BE2C (cell line): Measurements from ENCODE around the gene PYGB.

ENCODE experiments used
- DNase-seq: peaks from one replicate; pipeline ENCODE4 v3.0.0-alpha.2; 2020
- H3K27me3 ChIP-seq: fragments of 250-450 bp; sonication (Bioruptor Pico); 2 replicates; pipeline ENCODE4 v1.5.1; 2020; ENCODE audit warnings: mild to moderate bottlenecking
- H3K36me3 ChIP-seq: fragments of 250-450 bp; sonication (Bioruptor Pico); 2 replicates; pipeline ENCODE4 v1.5.1; 2020; ENCODE audit warnings: mild to moderate bottlenecking
- H3K4me1 ChIP-seq: fragments of 250-450 bp; sonication (Bioruptor Pico); 2 replicates; pipeline ENCODE4 v1.5.1; 2020
- H3K4me3 ChIP-seq: 2 replicates; pipeline ENCODE4 v1.5.1; 2011; ENCODE audit warnings: low read depth, low read length
- H3K9me3 ChIP-seq: fragments of 250-450 bp; sonication (Bioruptor Pico); 2 replicates; pipeline ENCODE4 v1.5.1; 2020
- TF ChIP-seq, protein P1 (sequence below): IDR thresholded peaks from 2 replicates; pipeline ENCODE4 v1.5.1; 2012; ENCODE audit warnings: mild to moderate bottlenecking, low read depth, low read length

Gene PYGB

DNA sequence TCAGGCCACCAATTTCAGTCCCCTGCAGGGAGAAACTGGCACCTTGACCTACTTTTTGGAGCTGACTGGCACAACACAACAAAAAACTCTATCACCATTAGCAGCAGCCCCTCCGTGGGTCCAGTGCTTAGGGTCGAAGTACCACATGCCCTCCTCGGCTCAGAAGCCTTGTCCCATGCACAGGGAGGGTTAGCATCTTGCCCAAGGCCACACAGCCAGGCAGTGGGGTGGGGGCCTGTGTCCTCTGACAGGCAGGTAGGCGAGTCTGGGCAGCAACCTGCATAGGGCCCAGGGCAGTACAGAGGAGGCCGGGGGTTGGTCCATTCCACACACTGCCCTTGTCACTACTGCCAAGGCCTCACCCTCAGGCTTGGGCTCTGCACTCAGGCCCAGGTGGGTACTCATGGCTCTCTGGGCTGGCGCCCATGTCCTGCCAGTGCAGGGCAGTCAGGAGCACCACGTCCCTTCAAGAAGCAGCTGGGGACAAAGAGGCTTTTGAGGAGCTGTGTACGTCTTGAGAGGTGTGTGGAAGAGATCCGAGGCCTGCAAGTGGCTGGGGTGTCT lies 53.6 kb downstream of the PYGB start:
- Histone ChIP-seq H3K9me3 (no peaks in the 10 kb centered on the region), H3K27me3 (no peaks in the 10 kb centered on the region), H3K4me3 (no peak overlapping the region), H3K4me1 (no peaks in the 10 kb centered on the region), H3K36me3 (peaks cover 14% of the 10 kb centered on the region; the same call in 1 of the 2 replicates)
- DNase-seq, result no peak
- TF ChIP-seq, protein P1, sequence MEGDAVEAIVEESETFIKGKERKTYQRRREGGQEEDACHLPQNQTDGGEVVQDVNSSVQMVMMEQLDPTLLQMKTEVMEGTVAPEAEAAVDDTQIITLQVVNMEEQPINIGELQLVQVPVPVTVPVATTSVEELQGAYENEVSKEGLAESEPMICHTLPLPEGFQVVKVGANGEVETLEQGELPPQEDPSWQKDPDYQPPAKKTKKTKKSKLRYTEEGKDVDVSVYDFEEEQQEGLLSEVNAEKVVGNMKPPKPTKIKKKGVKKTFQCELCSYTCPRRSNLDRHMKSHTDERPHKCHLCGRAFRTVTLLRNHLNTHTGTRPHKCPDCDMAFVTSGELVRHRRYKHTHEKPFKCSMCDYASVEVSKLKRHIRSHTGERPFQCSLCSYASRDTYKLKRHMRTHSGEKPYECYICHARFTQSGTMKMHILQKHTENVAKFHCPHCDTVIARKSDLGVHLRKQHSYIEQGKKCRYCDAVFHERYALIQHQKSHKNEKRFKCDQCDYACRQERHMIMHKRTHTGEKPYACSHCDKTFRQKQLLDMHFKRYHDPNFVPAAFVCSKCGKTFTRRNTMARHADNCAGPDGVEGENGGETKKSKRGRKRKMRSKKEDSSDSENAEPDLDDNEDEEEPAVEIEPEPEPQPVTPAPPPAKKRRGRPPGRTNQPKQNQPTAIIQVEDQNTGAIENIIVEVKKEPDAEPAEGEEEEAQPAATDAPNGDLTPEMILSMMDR, result no peak

GRCh38 chr20:25302596-25302995 lies 54.7 kb downstream of the PYGB start:
- DNase-seq, result no peak
- Histone ChIP-seq H3K4me1 (no peaks in the 10 kb centered on the region), H3K4me3 (no peak overlapping the region), H3K9me3 (no peaks in the 10 kb centered on the region), H3K27me3 (no peaks in the 10 kb centered on the region), H3K36me3 (peaks cover 14% of the 10 kb centered on the region; the same call in 1 of the 2 replicates)
- TF ChIP-seq, protein P1, result no peak

DNA sequence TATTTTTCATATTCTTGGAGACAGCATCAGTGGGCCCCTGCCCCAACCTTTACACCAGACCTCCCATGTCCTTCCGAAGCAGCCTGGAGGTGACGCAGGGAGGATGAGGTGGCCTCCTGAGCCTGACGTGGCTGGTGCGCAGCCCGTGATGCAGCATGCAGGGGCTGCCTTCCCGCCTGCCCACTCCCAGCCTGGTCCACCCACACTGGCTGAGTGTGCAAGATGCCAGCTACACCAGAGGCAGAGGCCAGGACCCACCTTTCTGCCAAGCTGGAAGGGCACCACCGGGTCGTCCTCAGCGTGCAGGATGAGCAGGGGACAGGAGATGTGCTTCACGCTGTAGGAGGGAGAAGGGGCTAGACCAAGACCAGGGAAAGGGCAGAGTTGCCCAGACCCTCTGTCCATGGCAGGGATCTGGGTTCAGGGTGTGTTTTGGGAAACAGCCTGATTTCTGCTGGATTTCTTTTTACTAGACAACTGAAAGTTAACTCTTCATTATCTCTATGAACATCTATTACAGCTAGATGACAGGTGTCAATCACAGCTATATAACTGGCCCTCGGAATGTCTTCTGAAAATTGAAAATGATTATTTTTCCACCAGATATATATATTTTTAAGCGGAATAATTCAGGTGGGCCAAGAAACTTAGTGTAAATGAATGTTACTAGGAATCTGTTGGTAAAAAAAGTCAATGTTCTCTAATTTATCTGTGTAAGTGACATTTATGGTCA lies 55.6 kb downstream of the PYGB start:
- no peaks in the 10 kb centered on the region for H3K9me3 ChIP-seq
- H3K36me3 ChIP-seq, result peaks cover 17% of the 10 kb centered on the region; the same call in 1 of the 2 replicates
- TF ChIP-seq, protein P1, result no peak
- H3K4me1 ChIP-seq, result no peaks in the 10 kb centered on the region
- no peak overlapping the region for H3K4me3 ChIP-seq
- no peak for DNase-seq
- H3K27me3 ChIP-seq, result no peaks in the 10 kb centered on the region

- DNase-seq, result no peak
These were observed 56.2 kb downstream of the PYGB start for GRCh38 chr20:25304025-25304549.

GRCh38 chr20:25306991-25307903 lies 59.4 kb downstream of the PYGB start:
- Histone ChIP-seq H3K9me3 (no peaks in the 10 kb centered on the region), H3K27me3 (no peaks in the 10 kb centered on the region), H3K36me3 (peaks cover 10% of the 10 kb centered on the region; the same call in 1 of the 2 replicates), H3K4me1 (peaks cover 19% of the 10 kb centered on the region), H3K4me3 (no peak overlapping the region)
- DNase-seq, result no peak
- TF ChIP-seq, protein P1, result no peak

More at GRCh38 chr20:25304025-25304549, 56.2 kb downstream of the PYGB start:
- no peaks in the 10 kb centered on the region for H3K4me1 ChIP-seq
- TF ChIP-seq, protein P1, result no peak
- H3K27me3 ChIP-seq, result no peaks in the 10 kb centered on the region
- no peaks in the 10 kb centered on the region for H3K9me3 ChIP-seq
- H3K4me3 ChIP-seq, result no peak overlapping the region
- H3K36me3 ChIP-seq, result peaks cover 17% of the 10 kb centered on the region; the same call in 1 of the 2 replicates
